D341Med (cell line): Measurements from ENCODE around the gene STOM.
"Not testable (repeated sequence)": the region's sequence is repeated elsewhere in the genome, so short reads cannot be mapped to it uniquely, and the experiment has no call there.

ENCODE experiments used
- DNase-seq: peaks from one replicate; pipeline ENCODE4 v3.0.0; 2012; ENCODE audit warnings: low spot score

The STOM gene

DNA sequence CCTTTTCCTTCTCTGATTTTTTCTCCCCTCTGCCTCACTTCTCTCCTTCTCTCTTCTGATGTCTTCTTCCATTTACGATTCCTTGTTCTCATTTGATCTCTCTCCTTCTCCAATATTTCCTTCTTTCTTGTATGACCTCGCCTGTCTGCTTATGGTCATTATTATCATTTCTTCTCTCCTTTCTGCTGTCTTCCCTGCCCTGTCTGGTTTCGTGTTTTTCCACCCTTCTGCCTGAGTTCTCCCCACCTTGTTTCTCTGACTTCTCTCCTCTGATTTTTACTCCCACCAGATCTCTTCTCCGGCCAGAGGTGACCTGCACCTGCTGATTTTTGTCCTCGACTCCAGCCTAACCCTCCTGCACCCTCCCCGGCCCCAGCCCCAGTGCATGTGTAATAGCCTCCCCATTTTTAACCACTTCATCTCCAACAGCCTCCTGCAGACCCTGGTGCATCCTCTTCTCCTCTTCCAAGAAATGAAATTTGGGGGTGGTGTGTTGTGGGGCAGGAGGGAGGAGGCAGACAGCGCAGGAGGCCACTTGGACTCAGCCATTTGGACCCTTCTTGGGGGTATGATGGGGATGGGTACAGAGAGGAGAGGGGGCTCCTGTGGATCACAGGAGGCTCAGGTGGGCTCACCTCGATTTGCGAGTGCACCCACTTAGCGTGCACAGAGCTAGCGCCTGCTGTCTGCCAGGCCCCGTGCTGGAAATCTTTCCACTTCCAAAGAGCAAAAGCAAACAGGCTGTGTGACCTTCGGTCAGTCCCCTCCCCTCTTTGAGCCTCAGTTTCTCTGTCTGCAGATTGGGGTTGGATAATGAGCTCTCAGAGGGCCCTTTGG is 69.5 kb downstream of the STOM start:
- DNase-seq = no peak

DNA sequence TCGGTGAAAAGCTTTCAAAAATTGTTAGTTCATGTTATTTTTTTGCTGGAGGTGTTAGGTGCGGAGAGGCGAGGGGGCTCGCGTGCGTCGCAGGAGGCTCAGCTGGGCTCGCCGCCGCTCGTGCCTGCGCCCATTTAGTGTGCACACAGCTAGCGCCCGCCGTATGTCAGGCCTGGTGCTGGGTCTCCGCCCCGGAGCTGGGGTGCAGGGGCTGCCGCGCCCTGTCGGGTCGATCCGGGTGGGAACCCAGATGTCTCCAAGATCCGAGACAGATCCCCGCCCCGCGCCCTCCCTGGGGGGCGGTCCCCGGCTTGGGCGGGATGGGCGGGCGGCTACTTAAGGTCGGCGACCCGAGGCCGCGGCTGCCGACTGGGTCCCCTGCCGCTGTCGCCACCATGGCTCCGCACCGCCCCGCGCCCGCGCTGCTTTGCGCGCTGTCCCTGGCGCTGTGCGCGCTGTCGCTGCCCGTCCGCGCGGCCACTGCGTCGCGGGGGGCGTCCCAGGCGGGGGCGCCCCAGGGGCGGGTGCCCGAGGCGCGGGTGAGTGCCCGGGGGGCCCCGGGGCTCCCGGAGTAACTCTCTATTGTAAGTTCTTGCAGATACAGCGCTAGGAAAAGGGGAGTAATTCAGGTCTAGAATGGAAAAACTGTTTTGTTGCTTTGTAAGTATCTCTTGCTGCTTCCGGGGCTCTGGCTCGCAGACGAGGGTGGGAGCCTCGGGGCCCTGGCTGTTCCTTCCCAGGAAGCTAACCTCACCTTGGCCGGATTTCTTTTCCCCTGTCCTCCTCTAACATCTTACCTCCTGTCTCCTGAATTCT is 70.4 kb downstream of the STOM start:
- peak; percentile 72 for DNase-seq

DNA sequence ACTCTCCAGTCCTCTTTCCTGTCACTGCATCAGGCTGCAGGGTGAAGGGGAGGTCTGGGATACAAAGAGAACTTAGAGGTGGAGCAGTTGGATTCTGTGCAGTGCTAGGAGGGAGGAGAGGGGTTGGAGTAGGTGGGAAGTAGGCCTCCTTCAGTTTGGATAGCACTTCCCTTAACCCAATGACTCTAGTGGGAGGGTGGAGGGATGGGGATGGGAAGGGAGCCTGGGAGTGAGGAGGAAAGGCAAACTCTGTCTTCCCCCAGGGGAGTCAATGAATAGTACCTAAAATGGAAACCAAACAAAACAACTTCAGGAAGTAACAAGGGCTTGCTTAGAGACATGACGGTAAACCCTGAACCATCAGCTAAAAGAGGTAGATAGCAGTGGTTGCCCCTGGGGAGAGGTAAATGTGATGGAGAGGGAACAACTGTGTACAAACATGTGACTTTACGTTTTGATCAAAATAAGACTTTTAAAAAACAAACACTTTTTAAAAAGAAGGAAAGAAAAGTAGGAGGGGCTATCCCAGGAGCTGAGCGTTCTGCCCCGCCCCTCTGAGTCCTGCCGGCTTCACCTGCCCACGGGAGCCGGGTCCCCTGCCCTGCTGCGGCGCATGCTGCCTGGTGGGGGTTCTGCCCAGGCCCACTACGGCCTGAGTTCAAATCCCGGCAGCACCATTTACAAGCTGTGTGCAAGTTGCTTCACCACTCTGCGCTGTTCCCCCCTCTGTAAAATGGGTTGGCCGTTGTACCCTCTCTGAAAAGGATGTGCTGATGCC is 71.2 kb downstream of the STOM start:
- no peak for DNase-seq

DNA sequence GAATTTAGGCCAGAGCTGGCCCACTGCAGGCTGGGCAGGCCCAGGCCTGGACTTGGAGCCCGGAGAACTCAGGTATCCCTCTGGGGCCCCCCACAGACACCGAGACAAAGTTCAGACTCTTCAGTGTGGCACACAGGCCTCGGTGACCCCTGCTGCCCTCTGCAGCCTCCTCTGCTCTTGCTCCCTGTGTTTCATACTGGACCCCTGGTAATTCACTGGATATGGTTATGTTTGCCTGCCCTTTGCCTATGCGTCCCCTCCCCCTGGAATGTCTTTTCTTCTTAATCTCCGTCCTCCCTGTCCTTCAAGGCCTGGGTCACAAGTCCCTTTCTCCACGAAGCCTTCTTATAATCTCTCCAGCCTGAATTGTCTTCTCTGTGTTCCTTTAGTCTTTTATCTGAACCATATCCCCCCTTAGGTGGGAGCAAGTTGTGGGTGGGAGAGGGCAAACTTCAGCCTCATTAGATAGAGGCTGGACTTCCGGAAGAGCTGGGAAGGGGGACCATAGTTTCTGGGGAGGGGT is 72.0 kb downstream of the STOM start:
- no peak for DNase-seq

DNA sequence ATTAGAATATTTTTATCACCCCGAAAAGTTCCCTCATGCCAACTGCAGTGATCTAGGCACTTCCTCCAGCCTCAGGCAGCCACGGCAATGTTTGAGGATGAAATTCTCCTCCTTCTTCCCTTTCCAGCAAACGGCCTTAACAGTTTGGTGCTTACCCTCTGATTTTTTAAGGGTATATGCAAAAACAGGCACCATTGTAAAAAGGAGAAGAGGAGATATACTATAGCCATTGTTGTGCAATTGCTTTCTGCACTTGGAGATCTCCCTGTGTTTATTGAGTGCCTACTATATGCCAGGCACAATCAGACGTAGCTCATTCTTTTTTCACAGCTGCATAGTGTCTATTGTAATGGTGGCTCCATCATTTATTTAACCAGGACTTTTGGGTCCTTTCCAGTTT is 72.7 kb downstream of the STOM start:
- DNase-seq = no peak

DNA sequence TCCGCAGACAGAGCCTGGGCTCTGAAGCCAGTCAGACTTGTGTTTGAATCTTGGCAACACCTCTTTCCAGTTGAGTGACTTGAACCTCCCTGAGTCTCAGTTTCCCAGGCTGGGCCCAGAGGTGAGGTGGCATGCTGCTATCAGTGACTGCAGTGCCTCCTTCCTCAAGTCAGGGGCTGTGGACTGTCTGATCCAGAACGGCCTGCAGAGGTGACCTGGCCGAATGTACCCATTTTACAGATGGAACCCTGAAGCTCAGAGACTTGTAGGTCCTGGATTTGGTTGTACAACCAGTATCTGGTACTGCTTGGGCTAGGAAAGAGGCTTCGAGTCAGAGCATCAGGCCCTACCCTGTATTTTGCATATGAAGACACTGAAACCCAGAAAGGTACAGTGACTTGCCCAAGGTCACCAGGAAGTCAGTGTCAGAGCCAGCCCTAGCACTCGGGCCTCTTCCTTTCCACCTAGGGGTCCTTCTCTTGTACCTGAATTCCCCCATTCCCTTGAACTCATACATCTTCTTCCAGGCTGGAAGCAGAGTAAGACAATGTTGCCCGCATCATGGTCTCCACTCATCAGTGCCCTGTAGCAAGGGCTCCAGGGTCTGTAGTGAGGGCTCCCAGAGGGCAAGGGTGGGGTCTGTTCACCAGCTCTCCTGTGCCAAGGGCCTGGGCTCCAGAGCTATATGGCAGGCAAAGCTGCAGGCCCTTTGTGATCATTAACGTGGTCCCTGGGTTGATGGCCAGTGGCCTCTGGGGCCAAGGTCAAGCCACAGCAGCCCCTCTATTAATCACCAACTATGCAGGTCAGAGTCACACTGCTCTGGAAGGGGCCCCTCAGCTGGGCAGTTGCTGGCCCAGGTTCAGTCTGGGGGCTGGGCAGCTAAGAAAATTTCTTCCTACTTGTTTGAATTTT is 73.6 kb downstream of the STOM start:
- DNase-seq = no peak

DNA sequence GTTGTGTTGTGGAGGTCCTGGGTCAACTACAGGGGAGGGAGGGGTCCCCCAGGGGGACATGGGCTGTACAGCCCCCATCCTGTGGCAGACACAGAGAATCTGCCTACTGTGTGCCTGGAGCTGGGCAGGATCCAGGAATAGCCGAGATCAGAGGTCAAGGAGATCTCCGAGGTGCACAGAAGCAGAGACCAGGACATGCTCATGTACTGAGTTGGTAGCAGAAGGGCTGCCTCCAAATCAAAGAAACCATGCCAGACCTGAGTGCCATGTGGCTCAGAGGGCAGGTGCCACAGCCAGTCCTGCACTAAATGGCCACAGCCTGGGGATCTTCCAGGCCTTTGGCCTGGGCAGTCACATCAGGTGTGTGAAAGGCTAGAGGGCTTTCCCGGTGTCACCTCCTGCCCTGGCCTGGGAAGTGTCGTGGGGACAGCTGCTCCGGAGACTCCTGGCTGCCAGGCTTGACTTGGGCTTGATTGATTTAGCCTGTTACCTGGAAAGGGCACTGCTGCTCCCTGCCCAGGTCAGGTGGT is 74.3 kb downstream of the STOM start:
- no peak for DNase-seq

DNA sequence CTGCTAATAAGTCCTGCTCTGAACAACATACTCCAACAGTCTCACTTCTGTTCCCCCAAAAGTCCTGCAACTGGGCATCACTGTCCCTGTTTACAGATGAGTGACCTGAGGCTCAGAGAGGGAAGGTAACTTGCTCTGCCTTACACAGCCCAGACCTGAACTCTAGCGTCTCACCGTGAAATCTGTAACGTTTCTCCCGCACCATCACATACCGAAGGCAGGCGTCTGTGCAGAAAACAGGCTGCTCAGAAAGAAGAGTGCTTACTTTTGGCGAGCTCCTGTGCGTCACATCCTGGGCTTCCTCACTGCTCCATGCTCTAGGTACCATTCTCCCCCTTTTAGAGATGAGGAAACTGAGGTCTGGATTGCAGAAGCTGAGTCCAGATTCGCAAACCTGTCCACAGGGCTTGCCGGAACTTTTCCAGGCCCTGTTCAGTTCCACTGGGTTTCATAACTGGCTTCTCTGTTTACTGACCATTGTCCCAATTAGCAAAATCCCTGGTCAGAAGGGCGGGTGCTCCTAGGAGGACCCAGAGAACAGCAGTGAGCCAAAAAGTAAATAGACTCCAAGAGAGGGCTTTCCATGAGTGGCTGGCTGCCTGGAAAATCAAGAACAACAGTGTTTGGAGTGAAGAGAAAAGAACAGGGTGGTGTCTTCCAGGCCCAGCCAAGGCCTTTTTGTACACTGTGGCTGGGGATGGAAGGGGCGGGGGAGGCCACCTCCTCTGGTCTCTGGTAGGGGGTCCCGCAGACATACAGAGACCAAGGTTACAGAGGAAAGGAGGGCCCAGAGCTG is 75.0 kb downstream of the STOM start:
- DNase-seq = no peak

DNA sequence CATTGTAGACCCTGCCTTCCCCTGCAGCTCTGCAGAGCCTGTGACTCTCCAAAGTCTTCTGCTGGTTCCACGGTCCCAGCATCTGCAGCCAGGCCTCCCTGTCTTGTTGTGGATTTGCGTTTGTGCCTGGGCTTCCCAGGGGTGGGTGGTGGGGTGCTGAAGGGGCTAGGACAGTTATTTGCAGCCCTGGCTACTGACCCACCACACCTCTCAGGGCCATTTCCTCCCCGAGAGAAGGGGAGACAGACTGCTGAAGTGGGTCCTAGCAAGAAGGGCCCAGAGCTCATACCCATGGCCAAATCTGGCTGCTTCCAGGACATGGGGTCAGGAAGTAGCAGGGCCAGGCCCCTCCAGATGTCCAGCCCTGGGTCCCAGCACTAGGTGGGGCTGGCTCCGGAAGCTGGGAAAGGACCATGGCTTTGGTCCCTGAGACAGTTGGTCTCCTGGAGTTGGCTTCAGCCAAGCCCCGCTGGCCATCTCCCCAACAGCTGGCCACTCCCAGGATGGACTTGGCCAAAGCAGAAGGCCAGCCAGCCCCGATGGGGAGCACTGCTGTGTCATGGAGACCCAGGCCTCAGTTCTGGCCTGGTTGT is 75.8 kb downstream of the STOM start:
- DNase-seq = no peak

DNA sequence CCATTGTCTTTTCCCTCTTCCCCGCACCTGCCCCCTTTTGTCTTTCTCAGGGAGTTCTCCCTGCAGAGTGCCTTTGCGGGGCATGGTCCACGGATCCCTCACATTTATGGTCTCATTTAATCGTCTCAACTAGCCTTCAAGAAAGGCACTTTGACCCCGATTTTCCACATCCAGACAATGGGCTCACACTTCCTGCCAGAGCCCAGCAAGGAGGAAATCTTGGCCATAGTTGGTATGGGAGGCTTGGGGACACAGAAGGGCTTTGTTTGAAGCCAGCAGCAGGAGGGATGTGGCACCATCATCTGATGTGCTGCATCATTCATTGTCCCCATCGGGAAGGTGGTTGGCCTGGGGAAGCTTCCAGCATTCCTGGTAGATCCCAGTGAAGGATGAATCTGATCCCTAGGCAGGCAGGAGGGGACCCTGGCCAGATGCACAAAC is 77.2 kb downstream of the STOM start:
- DNase-seq = no peak

DNA sequence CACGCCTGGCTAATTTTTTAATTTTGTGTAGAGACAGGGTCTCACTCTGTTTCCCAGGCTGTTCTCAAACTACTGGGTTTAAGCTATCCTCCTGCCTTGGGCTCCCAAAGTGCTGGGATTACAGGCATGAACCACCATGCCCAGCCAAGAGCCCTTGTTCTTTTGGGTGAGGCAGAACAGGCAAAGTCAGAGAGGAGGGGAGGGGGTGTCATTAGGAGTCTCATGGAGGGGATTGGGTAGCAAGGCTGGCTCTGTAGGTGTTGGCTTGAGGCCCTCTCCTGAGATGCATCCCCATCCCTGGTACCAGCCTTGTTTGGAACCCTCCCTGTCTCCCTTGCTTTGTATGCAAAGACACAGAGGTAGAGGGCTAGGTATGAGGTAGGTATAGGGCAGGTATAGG is 78.0 kb downstream of the STOM start:
- no peak for DNase-seq

DNA sequence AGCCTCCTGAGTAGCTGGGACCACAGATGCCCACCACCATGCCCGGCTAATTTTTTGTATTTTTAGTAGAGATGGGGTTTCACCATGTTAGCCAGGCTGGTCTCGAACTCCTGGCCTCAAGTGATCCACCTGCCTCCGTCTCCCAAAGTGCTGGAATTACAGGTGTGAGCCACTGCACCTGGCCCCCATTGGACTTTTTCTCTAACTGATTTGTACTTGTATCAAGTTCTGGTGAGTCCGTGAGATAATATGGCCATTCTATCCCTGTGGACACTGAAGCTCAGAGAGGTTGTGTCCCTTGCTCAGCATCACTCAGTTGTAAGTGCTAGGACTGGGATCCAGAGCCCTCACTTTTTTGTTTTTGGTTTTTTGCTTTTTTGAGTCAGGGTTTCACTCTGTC is 78.5 kb downstream of the STOM start:
- not testable (repeated sequence) for DNase-seq

DNA sequence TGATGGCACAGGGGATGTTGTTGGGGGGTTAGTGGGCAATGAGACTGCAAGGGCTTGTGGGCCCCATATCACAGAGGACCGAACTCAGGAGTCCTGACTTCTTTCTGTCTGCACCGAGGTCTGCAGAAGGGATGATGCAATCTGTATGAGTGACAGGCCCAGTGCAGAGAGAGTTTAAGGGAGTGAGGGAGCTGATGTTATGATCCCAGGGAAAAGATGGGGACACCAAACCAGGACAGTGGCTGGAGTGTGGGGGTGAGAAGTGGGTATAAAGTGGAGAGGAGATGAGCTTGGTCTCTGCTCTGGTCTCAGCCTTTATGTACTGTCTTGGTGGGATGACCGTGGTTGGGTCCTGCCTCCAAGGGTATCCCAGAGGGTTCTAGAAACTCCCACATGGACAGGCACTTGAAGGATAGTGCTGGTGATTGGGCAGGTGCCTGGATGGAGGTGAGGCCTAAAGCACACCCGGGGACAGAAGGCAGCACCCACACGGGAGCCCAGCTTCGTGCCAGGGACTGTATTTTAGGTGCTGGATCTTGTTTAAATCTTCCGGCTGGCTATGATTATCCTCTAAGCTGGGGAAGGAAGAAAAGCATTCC is 80.2 kb downstream of the STOM start:
- DNase-seq = no peak

DNA sequence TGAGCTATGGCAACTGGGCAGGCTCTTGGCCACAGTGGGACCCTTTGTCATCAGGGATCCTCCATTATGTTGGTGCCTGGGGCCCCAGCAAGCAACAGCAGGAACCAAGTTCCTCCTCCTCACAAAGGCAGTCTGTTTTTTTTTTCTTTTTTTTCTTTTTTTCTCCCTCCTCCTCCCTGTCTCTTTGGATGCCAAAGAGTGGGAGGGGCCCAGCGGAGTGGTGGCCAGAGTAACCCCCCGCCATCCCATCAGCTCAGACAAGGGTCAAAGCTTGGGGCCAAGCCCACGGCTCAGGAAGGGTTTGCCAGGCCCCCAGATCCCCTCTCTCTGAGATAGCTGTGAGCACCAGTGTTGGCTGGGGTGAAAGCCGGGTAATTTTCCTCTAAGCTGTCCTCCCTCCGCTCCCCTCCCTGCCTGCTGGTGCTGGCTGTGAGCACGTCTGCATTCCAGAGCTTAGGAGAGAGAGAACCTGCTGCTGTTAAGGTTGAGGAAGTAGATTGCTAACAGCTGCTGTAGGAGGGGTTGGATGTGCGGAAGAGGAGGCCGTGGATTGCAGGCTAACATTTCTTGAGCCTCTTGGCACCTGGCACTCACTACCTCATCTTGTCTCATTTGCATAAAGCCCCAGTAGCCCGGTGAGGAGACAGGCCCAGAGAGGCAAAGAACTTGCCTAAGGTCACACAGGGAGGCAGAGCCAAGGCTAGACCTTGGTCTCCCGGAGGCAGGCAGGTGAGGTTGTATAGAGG is 80.9 kb downstream of the STOM start:
- peak; percentile 63 for DNase-seq
